ENCODE data around the gene NES.

- TF ChIP-seq POLR2A (IDR thresholded peaks at IDR 0.05), result no peak
- TF ChIP-seq, protein P1, sequence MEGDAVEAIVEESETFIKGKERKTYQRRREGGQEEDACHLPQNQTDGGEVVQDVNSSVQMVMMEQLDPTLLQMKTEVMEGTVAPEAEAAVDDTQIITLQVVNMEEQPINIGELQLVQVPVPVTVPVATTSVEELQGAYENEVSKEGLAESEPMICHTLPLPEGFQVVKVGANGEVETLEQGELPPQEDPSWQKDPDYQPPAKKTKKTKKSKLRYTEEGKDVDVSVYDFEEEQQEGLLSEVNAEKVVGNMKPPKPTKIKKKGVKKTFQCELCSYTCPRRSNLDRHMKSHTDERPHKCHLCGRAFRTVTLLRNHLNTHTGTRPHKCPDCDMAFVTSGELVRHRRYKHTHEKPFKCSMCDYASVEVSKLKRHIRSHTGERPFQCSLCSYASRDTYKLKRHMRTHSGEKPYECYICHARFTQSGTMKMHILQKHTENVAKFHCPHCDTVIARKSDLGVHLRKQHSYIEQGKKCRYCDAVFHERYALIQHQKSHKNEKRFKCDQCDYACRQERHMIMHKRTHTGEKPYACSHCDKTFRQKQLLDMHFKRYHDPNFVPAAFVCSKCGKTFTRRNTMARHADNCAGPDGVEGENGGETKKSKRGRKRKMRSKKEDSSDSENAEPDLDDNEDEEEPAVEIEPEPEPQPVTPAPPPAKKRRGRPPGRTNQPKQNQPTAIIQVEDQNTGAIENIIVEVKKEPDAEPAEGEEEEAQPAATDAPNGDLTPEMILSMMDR (IDR thresholded peaks at IDR 0.05), result no peak
Observed at GRCh38 chr1:156655151-156655903, 21.9 kb downstream of the NES start.
